GM12874 (cell line): ENCODE data around the gene GGT6.

Experiments used
- CTCF ChIP-seq: IDR thresholded peaks from 2 replicates; pipeline ENCODE4 v1.5.1; 2011; ENCODE audit warnings: low read depth, mild to moderate bottlenecking, control low read depth, low read length, moderate library complexity; ENCODE audit not compliant: insufficient read depth

The GGT6 gene

GRCh38 chr17:4594931-4595684 is 34.7 kb upstream of the GGT6 start:
- TF ChIP-seq CTCF, result peak; percentile 58

- no peak for TF ChIP-seq CTCF
These were observed 34.0 kb upstream of the GGT6 start for GRCh38 chr17:4594406-4594805.

DNA sequence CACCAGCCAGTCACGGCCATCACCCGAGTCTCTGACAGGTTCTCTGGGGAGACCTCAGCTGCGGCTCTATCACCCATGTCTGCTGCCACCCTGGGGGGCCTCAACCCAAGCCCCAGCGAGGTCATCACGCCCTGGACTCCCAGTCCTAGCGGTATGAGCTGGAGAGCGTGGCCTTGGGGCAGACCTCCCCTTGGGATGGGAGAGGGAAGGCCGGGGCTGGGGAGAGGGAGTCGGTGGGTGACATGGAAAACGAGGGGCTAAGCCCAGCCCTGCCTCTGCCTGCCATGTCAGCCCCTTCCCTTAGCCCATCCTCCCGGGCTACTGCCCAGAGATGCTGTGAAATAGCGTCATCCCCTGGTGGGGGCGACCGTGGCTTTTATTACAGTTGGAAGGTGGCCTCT is 32.6 kb upstream of the GGT6 start:
- no peak for TF ChIP-seq CTCF

GRCh38 chr17:4592240-4593005 is 32.0 kb upstream of the GGT6 start:
- TF ChIP-seq CTCF, result no peak

GRCh38 chr17:4591529-4591928 is 31.2 kb upstream of the GGT6 start:
- TF ChIP-seq CTCF, result no peak

GRCh38 chr17:4590981-4591453 is 30.6 kb upstream of the GGT6 start:
- TF ChIP-seq CTCF, result no peak

GRCh38 chr17:4588898-4589625 is 28.7 kb upstream of the GGT6 start:
- no peak for TF ChIP-seq CTCF
